DND-41 (cell line): ENCODE measurements around the gene OR11A1.

Experiments
- EZH2 ChIP-seq: IDR thresholded peaks from 3 replicates; pipeline ENCODE4 v1.6.1; 2012; ENCODE audit warnings: borderline replicate concordance, low read depth, mild to moderate bottlenecking, moderate library complexity, low read length, inconsistent platforms; ENCODE audit not compliant: severe bottlenecking
- TF ChIP-seq, protein P1 (sequence below): IDR thresholded peaks from 2 replicates; pipeline ENCODE4 v1.5.1; 2012; ENCODE audit warnings: borderline replicate concordance, low read length, moderate library complexity, mild to moderate bottlenecking; ENCODE audit not compliant: poor library complexity, severe bottlenecking; ENCODE audit errors: extremely low read depth

DNA sequence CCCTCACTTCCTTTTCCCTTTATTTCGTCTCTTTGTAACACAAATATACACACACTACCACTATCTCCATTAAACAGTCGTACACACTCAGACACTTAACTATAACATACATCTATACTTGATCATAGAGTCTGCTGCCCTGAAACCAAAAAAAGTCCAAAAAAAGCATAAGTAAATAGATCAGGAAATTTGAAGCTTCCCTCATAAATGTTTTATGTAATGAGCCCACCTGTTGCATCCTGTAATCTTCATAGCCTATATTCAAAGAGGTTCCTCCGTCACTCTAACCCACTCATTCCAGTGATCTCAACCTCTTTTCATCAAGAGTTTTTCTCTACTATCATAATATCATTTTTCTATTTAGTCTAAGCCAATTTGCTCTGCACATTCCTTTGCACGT is 68.3 kb downstream of the OR11A1 start:
- TF ChIP-seq, protein P1, sequence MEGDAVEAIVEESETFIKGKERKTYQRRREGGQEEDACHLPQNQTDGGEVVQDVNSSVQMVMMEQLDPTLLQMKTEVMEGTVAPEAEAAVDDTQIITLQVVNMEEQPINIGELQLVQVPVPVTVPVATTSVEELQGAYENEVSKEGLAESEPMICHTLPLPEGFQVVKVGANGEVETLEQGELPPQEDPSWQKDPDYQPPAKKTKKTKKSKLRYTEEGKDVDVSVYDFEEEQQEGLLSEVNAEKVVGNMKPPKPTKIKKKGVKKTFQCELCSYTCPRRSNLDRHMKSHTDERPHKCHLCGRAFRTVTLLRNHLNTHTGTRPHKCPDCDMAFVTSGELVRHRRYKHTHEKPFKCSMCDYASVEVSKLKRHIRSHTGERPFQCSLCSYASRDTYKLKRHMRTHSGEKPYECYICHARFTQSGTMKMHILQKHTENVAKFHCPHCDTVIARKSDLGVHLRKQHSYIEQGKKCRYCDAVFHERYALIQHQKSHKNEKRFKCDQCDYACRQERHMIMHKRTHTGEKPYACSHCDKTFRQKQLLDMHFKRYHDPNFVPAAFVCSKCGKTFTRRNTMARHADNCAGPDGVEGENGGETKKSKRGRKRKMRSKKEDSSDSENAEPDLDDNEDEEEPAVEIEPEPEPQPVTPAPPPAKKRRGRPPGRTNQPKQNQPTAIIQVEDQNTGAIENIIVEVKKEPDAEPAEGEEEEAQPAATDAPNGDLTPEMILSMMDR = no peak
- no peak for TF ChIP-seq EZH2
